OCI-LY1 (cell line): ENCODE results near the gene NDUFS5.
A peak's percentile ranks its signal among the peaks of the same experiment; 100 is the strongest.
"Not testable (repeated sequence)": the region's sequence is repeated elsewhere in the genome, so short reads cannot be mapped to it uniquely, and the experiment has no call there.

Experiments used
- H2AFZ ChIP-seq: fragments of 200-600 bp; sonication (generic), shearing (Covaris generic); 2 replicates; pipeline ENCODE4 v1.6.0; 2014; ENCODE audit warnings: antibody characterized with exemption, mild to moderate bottlenecking, low read length
- H3F3A ChIP-seq: fragments of 200-600 bp; sonication (generic), shearing (Covaris generic); 2 replicates; pipeline ENCODE4 v1.6.0; 2014; ENCODE audit warnings: mild to moderate bottlenecking, antibody characterized with exemption, low read length, moderate library complexity; ENCODE audit not compliant: insufficient read depth
- H3K27ac ChIP-seq: fragments of 200-600 bp; sonication (generic); 2 replicates; pipeline ENCODE4 v1.5.1; 2014; ENCODE audit warnings: low read length, mixed run types, mild to moderate bottlenecking, low read depth; ENCODE audit not compliant: poor library complexity, severe bottlenecking
- H3K27me3 ChIP-seq: fragments of 200-600 bp; sonication (generic); 2 replicates; pipeline ENCODE4 v1.6.0; 2014; ENCODE audit warnings: antibody characterized with exemption, mild to moderate bottlenecking, low read length, moderate library complexity; ENCODE audit not compliant: insufficient read depth
- H3K36me3 ChIP-seq: fragments of 200-600 bp; sonication (generic); 2 replicates; pipeline ENCODE4 v1.6.1; 2014; ENCODE audit warnings: mild to moderate bottlenecking, antibody characterized with exemption, low read length, moderate library complexity, mixed read lengths; ENCODE audit not compliant: insufficient read depth
- H3K4me1 ChIP-seq: fragments of 200-600 bp; sonication (generic); 2 replicates; pipeline ENCODE4 v1.5.1; 2014; ENCODE audit warnings: mild to moderate bottlenecking, low read length, moderate library complexity; ENCODE audit not compliant: insufficient read depth, severe bottlenecking
- H3K4me2 ChIP-seq: fragments of 200-600 bp; sonication (generic), shearing (Covaris generic); 2 replicates; pipeline ENCODE4 v1.6.1; 2014; ENCODE audit warnings: low read length
- H3K4me3 ChIP-seq: fragments of 200-600 bp; sonication (generic); 2 replicates; pipeline ENCODE4 v1.5.1; 2014; ENCODE audit warnings: low read length, low read depth, mild to moderate bottlenecking, mixed read lengths; ENCODE audit not compliant: poor library complexity, severe bottlenecking
- H3K79me2 ChIP-seq: fragments of 200-600 bp; shearing (Covaris generic); 2 replicates; pipeline ENCODE4 v1.6.1; 2016; ENCODE audit warnings: mixed run types, low read length, mixed read lengths; ENCODE audit not compliant: insufficient read depth
- H3K9ac ChIP-seq: fragments of 200-600 bp; sonication (generic), shearing (Covaris generic); 2 replicates; pipeline ENCODE4 v1.6.1; 2014; ENCODE audit warnings: mild to moderate bottlenecking, low read length, mixed read lengths
- H3K9me2 ChIP-seq: fragments of 200-600 bp; sonication (generic), shearing (Covaris generic); 2 replicates; pipeline ENCODE4 v1.6.1; 2014; ENCODE audit warnings: low read depth, mild to moderate bottlenecking, low read length, mixed read lengths
- H3K9me3 ChIP-seq: fragments of 200-600 bp; shearing (Covaris generic); 2 replicates; pipeline ENCODE4 v1.6.1; 2014; ENCODE audit warnings: low read length, mixed read lengths
- H4K20me1 ChIP-seq: fragments of 200-600 bp; sonication (generic), shearing (Covaris generic); 2 replicates; pipeline ENCODE4 v1.6.0; 2016; ENCODE audit warnings: mild to moderate bottlenecking, low read length; ENCODE audit not compliant: insufficient read depth
- EZH2 ChIP-seq: fragments of 200-600 bp; sonication (generic), shearing (Covaris generic); IDR thresholded peaks from 2 replicates; pipeline ENCODE4 v1.8.0; 2017; ENCODE audit warnings: borderline replicate concordance, mixed run types, mild to moderate bottlenecking, antibody characterized with exemption, low read length, moderate library complexity, mixed read lengths
- TF ChIP-seq, protein P1 (sequence below): fragments of 200-600 bp; sonication (generic), shearing (Covaris generic); IDR thresholded peaks from 2 replicates; pipeline ENCODE4 v1.5.1; 2017; ENCODE audit warnings: mild to moderate bottlenecking, antibody characterized with exemption, low read length, moderate library complexity, mixed read lengths

The NDUFS5 gene

DNA sequence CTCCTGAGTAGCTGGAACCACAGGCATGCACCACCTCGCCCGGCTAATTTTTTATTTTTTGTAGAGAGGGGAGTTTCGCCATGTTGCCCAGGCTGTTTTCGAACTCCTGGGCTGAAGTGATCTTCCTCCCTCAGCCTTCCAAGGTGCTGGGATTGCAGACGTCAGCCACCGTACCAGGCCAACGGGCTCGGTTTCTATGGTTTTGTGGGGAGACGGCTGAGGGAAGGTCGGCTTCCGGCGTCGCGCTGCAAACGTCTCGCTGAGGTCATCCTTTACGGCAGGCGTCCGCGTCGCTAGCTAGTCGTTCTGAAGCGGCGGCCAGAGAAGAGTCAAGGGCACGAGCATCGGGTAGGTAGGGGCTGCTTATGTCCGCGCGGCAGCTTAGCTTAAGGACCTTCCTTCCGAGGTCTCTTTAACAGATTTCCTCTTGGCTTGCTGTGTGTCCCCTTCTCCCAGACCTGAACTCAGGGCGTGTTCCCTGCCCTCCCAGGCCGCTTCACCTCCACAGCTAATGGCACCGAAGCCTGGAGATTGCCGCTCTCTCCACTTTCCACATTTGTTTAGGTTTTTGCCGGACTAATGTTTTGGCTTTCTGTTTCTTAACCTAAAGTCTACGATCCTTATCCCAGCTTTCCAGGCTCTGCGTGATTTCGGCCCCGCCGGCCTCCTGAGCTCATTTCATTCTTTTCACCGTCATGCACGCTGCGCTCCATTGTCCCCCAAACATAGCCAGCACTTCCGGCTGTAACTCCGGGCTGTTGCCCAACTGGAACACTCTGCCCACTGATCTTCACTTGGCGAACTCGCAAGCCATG is at the start of gene NDUFS5:
Gene NDUFS5 (plus strand): TSS at position 300 of the 815 bp plus-strand sequence. CDS start 2,375 bp downstream, outside the sequence.
- peak within 1 kb of the TSS; percentile 41 for H3K27ac ChIP-seq
- no peaks in the 10 kb centered on the region for H3F3A ChIP-seq
- H3K4me3 ChIP-seq: peak within 1 kb of the TSS; percentile 74
- H2AFZ ChIP-seq: peak within 1 kb of the TSS; percentile 10; the same call in 1 of the 2 replicates
- peak within 1 kb of the TSS; percentile 73 for H3K4me2 ChIP-seq
- H3K9me3 ChIP-seq: no peaks in the 10 kb centered on the region
- H3K9ac ChIP-seq: peak within 1 kb of the TSS; percentile 80
- H3K27me3 ChIP-seq: no peaks in the 10 kb centered on the region
- no peaks in the 10 kb centered on the region for H3K9me2 ChIP-seq
- peaks cover 27% of the 10 kb centered on the region for H3K36me3 ChIP-seq
- no peak for TF ChIP-seq EZH2
- TF ChIP-seq, protein P1, sequence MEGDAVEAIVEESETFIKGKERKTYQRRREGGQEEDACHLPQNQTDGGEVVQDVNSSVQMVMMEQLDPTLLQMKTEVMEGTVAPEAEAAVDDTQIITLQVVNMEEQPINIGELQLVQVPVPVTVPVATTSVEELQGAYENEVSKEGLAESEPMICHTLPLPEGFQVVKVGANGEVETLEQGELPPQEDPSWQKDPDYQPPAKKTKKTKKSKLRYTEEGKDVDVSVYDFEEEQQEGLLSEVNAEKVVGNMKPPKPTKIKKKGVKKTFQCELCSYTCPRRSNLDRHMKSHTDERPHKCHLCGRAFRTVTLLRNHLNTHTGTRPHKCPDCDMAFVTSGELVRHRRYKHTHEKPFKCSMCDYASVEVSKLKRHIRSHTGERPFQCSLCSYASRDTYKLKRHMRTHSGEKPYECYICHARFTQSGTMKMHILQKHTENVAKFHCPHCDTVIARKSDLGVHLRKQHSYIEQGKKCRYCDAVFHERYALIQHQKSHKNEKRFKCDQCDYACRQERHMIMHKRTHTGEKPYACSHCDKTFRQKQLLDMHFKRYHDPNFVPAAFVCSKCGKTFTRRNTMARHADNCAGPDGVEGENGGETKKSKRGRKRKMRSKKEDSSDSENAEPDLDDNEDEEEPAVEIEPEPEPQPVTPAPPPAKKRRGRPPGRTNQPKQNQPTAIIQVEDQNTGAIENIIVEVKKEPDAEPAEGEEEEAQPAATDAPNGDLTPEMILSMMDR: no peak
- H3K4me1 ChIP-seq: peaks cover 12% of the 10 kb centered on the region
- no peaks in the 10 kb centered on the region for H4K20me1 ChIP-seq
- H3K79me2 ChIP-seq: peaks cover 10% of the 10 kb centered on the region

DNA sequence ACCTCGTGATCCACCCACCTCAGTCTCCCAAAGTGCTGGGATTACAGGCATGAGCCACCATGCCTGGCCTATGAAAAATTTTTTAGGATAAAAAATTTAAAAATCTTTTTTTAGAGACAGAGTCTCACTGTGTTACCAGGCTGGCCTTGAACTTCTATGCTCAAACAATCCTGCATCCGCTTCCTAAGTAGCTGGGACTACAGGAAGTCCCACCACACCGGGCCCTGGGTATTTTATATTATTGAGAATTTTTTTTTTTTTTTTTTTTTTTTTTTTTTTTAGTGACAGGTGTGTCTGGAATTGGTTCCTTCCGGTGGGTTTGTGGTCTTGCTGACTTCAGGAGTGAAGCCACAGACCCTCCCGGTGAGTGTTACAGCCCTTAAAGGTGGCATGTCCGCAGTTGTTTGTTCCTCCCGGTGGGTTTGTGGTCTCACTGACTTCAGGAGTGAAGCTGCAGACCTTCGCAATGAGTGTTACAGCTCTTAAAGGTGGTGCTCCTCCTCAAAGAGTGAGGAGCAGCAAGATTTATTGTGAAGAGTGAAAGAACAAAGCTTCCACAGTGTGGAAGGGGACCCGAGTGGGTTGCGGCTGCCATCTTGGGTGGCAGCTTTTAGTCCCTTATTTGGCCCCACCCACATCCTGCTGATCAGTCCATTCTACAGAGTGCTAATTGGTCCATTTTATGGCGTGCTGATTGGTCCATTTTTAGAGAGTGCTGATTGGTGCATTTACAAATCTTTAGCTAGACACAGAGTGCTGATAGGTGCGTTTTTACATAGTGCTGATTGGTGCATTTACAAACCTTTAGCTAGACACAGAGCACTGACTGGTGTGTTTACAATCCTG is 48.5 kb upstream of the NDUFS5 start:
- H3F3A ChIP-seq, H3K36me3 ChIP-seq, H3K9me2 ChIP-seq, H3K79me2 ChIP-seq, H2AFZ ChIP-seq, H3K27me3 ChIP-seq, H3K4me3 ChIP-seq, H3K9me3 ChIP-seq, H4K20me1 ChIP-seq, H3K27ac ChIP-seq, H3K4me2 ChIP-seq, H3K9ac ChIP-seq, H3K4me1 ChIP-seq: not testable (repeated sequence)

DNA sequence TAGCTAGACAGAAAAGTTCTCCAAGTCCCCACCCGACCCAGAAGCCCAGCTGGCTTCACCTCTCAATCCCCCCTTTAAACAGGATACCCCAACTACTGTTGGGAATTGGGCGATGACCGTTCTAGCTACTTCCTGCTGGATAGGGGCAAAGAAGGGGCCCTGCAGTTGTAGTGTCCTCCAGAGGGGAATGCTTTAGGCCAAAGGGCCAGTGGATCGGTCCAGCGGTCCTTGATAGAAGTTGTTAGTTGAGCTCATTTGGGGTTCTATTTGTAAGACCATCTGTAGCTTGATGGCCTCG is 48.0 kb upstream of the NDUFS5 start:
- not testable (repeated sequence) for H3K4me3 ChIP-seq, H3K36me3 ChIP-seq, H3K4me2 ChIP-seq, H4K20me1 ChIP-seq, H3K27me3 ChIP-seq, H3K9me3 ChIP-seq, H3K9me2 ChIP-seq, H3K9ac ChIP-seq, H3K79me2 ChIP-seq, H3K27ac ChIP-seq, H3F3A ChIP-seq, H3K4me1 ChIP-seq, H2AFZ ChIP-seq

DNA sequence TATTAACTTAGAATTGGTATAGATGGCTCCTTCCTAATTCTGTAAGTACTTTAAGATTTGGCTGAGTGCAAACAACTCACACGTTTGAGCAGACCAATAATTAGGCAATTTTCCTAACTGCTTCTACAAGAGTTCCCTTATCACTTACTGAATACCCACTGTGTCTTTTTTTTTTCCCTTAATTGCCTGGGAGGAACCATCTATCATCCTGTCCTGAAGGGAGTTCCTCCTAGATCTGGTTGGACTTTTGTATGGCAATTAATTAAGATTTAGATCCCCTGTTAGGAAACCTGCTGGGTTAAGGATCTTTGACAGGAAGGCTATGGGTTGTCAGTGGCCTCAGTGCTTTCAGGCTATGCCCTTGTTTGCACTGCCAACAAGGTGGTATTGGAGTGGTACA is 46.8 kb upstream of the NDUFS5 start:
- not testable (repeated sequence) for H3K9me2 ChIP-seq, H3K27ac ChIP-seq, H3K4me1 ChIP-seq, H2AFZ ChIP-seq, H3K9me3 ChIP-seq, H3K79me2 ChIP-seq, H3F3A ChIP-seq, H3K27me3 ChIP-seq, H3K4me2 ChIP-seq, H3K4me3 ChIP-seq, H3K36me3 ChIP-seq, H4K20me1 ChIP-seq, H3K9ac ChIP-seq
